ENCODE results near the gene TDP2.

- TF ChIP-seq POLR2A (IDR thresholded peaks at IDR 0.05): no peak
- no peak for TF ChIP-seq EP300 (IDR thresholded peaks at IDR 0.05)
These were observed 22.3 kb downstream of the TDP2 start for GRCh38 chr6:24644377-24644776.
